Endothelial cell of umbilical vein (primary cell): Measurements from ENCODE around the gene ZDHHC5.

Experiments used
- CTCF ChIP-seq, 2 donors: IDR thresholded peaks; 1 replicate in 1 of 2; 2 replicates in 1 of 2; pipeline ENCODE4 v1.5.1; 2011; ENCODE audit warnings: low read length in 2 of 2, mild to moderate bottlenecking in 2 of 2, moderate library complexity in 2 of 2, control low read depth in 1 of 2, inconsistent platforms in 1 of 2, low read depth in 1 of 2; ENCODE audit not compliant: insufficient read depth in 1 of 2; ENCODE audit errors: extremely low read depth in 1 of 2
- EZH2 ChIP-seq: IDR thresholded peaks from 2 replicates; pipeline ENCODE4 v1.6.1; 2012; ENCODE audit warnings: borderline replicate concordance, low read depth, mild to moderate bottlenecking, moderate library complexity, low read length, inconsistent platforms; ENCODE audit not compliant: severe bottlenecking
- FOS ChIP-seq: IDR thresholded peaks from 2 replicates; pipeline ENCODE4 v1.6.1; 2011; ENCODE audit warnings: mild to moderate bottlenecking, low read length, moderate library complexity, borderline replicate concordance; ENCODE audit not compliant: insufficient read depth
- GATA2 ChIP-seq: IDR thresholded peaks from 2 replicates; pipeline ENCODE4 v1.7.0; 2011; ENCODE audit warnings: low read depth, mild to moderate bottlenecking, moderate library complexity, mixed read lengths, low read length; ENCODE audit not compliant: insufficient read length, insufficient read depth
- JUN ChIP-seq: IDR thresholded peaks from 2 replicates; pipeline ENCODE4 v1.6.1; 2011; ENCODE audit warnings: borderline replicate concordance, low read depth; ENCODE audit not compliant: insufficient read length, insufficient read depth
- MAX ChIP-seq: IDR thresholded peaks from 2 replicates; pipeline ENCODE4 v1.6.1; 2011; ENCODE audit not compliant: insufficient read depth, insufficient read length
- MYC ChIP-seq: IDR thresholded peaks from one replicate; pipeline ENCODE4 v1.6.1; 2011; ENCODE audit warnings: mild to moderate bottlenecking, low read depth, low read length
- POLR2A ChIP-seq: IDR thresholded peaks from 2 replicates; pipeline ENCODE4 v1.6.1; 2012; ENCODE audit warnings: low read depth, mild to moderate bottlenecking, control low read depth, low read length
- POLR2AphosphoS5 ChIP-seq: IDR thresholded peaks from 2 replicates; pipeline ENCODE4 v1.6.1; 2012; ENCODE audit warnings: low read depth, mild to moderate bottlenecking, control low read depth, low read length, moderate library complexity; ENCODE audit not compliant: insufficient read depth

GRCh38 chr11:57711414-57712255, 43.7 kb downstream of the ZDHHC5 start, which contains the start of gene MED19:
- TF ChIP-seq GATA2 (no peak), CTCF (IDR thresholded peaks at IDR 0.05; ENCODE audit: extremely low read depth in 1 of 2, insufficient read depth in 1 of 2, low read depth in 1 of 2, low read length in 2 of 2) (no peak), POLR2A (peak; percentile 49), POLR2AphosphoS5 (peak; percentile 23), EZH2 (no peak), FOS (no peak), MAX (no peak), JUN (no peak), MYC (no peak)
